ENCODE data around the gene SRSF7. TPM values are rescaled to one million over a fixed set of nuclear protein-coding genes. Genes with fewer than 3 reads are reported as not detected.

The SRSF7 gene
- total and polyA plus RNA-seq, 9 of the 15 experiments (the other 6 are each of a cell fraction or from before 2014, with no cell fraction given), result 219 to 726 (median 375) TPM

- CTCF ChIA-PET (ENCODE audit: low intra/inter-chr PET ratio), result interaction anchor here (0.6 kb wide), 1 partner anchor 99 kb away, joined by 6 read pairs; no protein-coding TSS in a partner anchor
- no peaks in the 10 kb centered on the region; the same call in 2 of the 3 replicates for H3K36me3 ChIP-seq (ENCODE audit: control insufficient read depth, insufficient read depth, low read length)
- intact Hi-C loops (cut with micrococcal nuclease), result no loop called here
- no peaks in the 10 kb centered on the region for H3K9me1 ChIP-seq (ENCODE audit: control insufficient read depth, insufficient read depth, low read length)
- H3K4me2 ChIP-seq (ENCODE audit: insufficient read depth, low read length), result no peak overlapping the region
- no peaks in the 10 kb centered on the region for H3K27me3 ChIP-seq (ENCODE audit: control insufficient read depth in 2 of 2, insufficient read depth in 2 of 2, low read length in 2 of 2)
- BruUV-seq (replicated peaks), result no TSS peak
- no peaks in the 10 kb centered on the region for H4K20me1 ChIP-seq (replicated peaks; ENCODE audit: control insufficient read depth, insufficient read depth, low read length)
- H3K27ac ChIP-seq (ENCODE audit: extremely low read depth, low read depth, low read length), result no peak overlapping the region
- in situ Hi-C loops (cut with MboI), result loop anchor here (5.0 kb wide), 1 partner anchor 39 kb away; no protein-coding TSS in a partner anchor
- no peak for ATAC-seq
- H3K79me2 ChIP-seq (ENCODE audit: control insufficient read depth, insufficient read depth, low read length), result no peaks in the 10 kb centered on the region
- H3K9me3 ChIP-seq (replicated peaks; ENCODE audit: control insufficient read depth, insufficient read depth, low read depth, low read length), result no peaks in the 10 kb centered on the region
- H3K9ac ChIP-seq (ENCODE audit: insufficient read depth in 1 of 2, low read depth in 2 of 2, low read length in 2 of 2), result no peak overlapping the region
- no peak for FAIRE-seq
- H2AFZ ChIP-seq (ENCODE audit: low read depth, low read length), result no peak overlapping the region
- peaks cover 0 to 6% of the 10 kb centered on the region in 2 experiments; a peak in 3 of 5 replicates for H3K4me1 ChIP-seq (replicated peaks in 1 of 2; ENCODE audit: control insufficient read depth in 2 of 2, insufficient read depth in 2 of 2, low read length in 2 of 2)
- no peak for DNase-seq (ENCODE audit: extremely low read depth in 1 of 4, low spot score in 3 of 4)
- TF ChIP-seq MAZ (CRISPR knock-in tag; conservative IDR thresholded peaks at IDR 0.05 in 1 of 2, IDR thresholded peaks at IDR 0.05 in 1 of 2), result no peak
- TF ChIP-seq KHSRP (IDR thresholded peaks at IDR 0.05), result no peak
- no peak for TF ChIP-seq EGR1 (conservative IDR thresholded peaks at IDR 0.05)
- TF ChIP-seq HES1 (IDR thresholded peaks at IDR 0.05; ENCODE audit: low read depth), result no peak
- TF ChIP-seq ZNF121 (CRISPR knock-in tag; conservative IDR thresholded peaks at IDR 0.05), result no peak
- no peak for TF ChIP-seq TRIM28 (IDR thresholded peaks at IDR 0.05)
- no peak for TF ChIP-seq SRSF3 (IDR thresholded peaks at IDR 0.05; ENCODE audit: insufficient read depth, low read length)
- no peak for TF ChIP-seq SMARCA4 (IDR thresholded peaks at IDR 0.05)
- TF ChIP-seq ZC3H11A (IDR thresholded peaks at IDR 0.05; ENCODE audit: low read depth, low read length), result no peak
- TF ChIP-seq FOXJ3 (CRISPR knock-in tag; IDR thresholded peaks at IDR 0.05), result no peak
- no peak for TF ChIP-seq RBM17 (IDR thresholded peaks at IDR 0.05; ENCODE audit: borderline replicate concordance, low read depth, low read length)
- no peak for TF ChIP-seq ZNF398 (CRISPR knock-in tag; IDR thresholded peaks at IDR 0.05)
- no peak for TF ChIP-seq SIN3B (IDR thresholded peaks at IDR 0.05; ENCODE audit: low read depth)
- no peak for TF ChIP-seq E2F5 (CRISPR knock-in tag; IDR thresholded peaks at IDR 0.05)
- no peak for TF ChIP-seq MEF2A (IDR thresholded peaks at IDR 0.05; ENCODE audit: control insufficient read depth, low read depth, low read length)
- H3K4me3 ChIP-seq, result no peak overlapping the region
- POLR2A ChIA-PET, result interaction anchor here (0.7 kb wide), 1 partner anchor 59 kb away, joined by 3 read pairs; no protein-coding TSS in a partner anchor
These were observed 39.6 kb downstream of the SRSF7 start for GRCh38 chr2:38711558-38711957.

Data from K562 (cell line).